ENCODE measurements around the gene BICD2.
A peak's percentile ranks its signal among the peaks of the same experiment; 100 is the strongest.

The BICD2 gene

DNA sequence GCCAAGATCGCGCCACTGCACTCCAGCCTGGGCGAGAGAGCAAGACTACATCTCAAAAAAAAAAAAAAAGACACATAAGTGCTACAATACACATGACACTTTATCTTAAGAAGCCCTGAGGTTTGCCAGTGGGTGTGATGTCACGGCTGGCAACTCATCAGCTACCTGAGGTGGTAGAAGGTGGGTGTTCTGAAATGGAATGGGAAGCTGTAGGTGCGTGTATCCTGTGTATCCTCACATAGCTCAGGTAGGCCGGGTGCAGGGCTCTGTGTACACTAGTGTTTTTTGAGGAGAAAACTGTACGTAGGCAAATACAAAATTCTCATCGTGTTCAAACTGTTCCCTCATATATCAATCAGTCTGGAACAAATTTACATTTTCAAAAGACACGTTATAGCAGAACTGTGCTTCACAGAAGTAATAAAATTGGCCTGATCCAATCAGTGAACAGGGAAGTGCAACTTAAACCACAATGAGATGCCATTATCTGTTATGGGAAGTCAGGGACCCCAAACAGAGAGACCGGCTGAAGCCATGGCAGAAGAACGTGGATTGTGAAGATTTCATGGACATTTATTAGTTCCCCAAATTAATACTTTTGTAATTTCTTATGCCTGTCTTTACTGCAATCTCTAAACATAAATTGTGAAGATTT is 10.4 kb downstream of the BICD2 start:
- no peak overlapping the region for H3K4me3 ChIP-seq (ENCODE audit: low read depth, low read length)
- DNase-seq (ENCODE audit: low read depth): no peak
- TF ChIP-seq, protein P1, sequence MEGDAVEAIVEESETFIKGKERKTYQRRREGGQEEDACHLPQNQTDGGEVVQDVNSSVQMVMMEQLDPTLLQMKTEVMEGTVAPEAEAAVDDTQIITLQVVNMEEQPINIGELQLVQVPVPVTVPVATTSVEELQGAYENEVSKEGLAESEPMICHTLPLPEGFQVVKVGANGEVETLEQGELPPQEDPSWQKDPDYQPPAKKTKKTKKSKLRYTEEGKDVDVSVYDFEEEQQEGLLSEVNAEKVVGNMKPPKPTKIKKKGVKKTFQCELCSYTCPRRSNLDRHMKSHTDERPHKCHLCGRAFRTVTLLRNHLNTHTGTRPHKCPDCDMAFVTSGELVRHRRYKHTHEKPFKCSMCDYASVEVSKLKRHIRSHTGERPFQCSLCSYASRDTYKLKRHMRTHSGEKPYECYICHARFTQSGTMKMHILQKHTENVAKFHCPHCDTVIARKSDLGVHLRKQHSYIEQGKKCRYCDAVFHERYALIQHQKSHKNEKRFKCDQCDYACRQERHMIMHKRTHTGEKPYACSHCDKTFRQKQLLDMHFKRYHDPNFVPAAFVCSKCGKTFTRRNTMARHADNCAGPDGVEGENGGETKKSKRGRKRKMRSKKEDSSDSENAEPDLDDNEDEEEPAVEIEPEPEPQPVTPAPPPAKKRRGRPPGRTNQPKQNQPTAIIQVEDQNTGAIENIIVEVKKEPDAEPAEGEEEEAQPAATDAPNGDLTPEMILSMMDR (conservative IDR thresholded peaks at IDR 0.05; ENCODE audit: low read depth, low read length): no peak

DNA sequence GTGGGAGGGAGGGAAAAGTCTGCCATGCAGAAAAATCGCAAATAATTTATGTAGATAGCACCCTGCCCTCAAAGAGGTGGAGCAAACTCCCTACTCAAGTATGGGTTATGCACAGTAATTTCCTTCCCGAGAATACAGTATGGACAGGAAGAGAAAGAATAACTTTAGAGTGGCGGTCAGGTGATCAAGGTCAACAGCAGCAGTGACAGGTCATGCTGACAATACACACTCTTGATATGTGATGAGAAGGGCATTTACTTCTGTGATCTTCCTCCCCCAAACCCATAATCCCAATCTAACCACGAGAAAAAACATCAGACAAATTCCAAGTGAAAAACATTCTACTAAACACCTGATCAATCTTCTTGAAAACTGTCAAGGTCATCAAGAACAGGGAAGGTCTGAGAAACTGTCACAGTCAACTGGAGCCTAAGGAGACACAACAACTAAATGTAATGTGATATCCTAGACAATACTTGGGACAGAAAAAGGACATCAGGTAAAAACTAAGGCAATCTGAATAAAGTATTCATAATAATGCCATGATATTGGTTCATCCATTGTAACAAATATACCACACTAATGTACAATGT is 11.7 kb downstream of the BICD2 start:
- DNase-seq (ENCODE audit: low read depth): no peak
- TF ChIP-seq, protein P1 (conservative IDR thresholded peaks at IDR 0.05; ENCODE audit: low read depth, low read length): no peak
- no peak overlapping the region for H3K4me3 ChIP-seq (ENCODE audit: low read depth, low read length)

DNA sequence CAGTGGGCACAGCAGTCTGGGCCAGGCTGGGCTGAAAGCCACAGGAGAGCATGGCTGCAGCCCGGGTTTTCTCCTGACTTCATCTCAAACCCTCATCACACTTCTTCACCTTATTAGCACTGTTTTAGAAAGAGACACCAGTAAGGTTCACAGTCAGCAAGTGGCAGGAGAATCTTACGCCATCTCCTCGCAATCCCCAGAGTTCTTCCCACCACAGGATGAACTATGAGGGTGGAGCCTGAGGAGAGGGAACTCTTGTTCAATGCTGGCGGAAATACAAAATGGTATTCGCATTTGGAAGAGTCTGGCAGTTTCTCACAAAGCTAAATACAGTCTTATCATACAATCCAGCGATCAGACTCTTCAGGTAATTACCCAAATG is 14.7 kb downstream of the BICD2 start:
- H3K4me3 ChIP-seq (ENCODE audit: low read depth, low read length): no peak overlapping the region
- TF ChIP-seq, protein P1 (conservative IDR thresholded peaks at IDR 0.05; ENCODE audit: low read depth, low read length): no peak
- peak; percentile 51 for DNase-seq (ENCODE audit: low read depth)

DNA sequence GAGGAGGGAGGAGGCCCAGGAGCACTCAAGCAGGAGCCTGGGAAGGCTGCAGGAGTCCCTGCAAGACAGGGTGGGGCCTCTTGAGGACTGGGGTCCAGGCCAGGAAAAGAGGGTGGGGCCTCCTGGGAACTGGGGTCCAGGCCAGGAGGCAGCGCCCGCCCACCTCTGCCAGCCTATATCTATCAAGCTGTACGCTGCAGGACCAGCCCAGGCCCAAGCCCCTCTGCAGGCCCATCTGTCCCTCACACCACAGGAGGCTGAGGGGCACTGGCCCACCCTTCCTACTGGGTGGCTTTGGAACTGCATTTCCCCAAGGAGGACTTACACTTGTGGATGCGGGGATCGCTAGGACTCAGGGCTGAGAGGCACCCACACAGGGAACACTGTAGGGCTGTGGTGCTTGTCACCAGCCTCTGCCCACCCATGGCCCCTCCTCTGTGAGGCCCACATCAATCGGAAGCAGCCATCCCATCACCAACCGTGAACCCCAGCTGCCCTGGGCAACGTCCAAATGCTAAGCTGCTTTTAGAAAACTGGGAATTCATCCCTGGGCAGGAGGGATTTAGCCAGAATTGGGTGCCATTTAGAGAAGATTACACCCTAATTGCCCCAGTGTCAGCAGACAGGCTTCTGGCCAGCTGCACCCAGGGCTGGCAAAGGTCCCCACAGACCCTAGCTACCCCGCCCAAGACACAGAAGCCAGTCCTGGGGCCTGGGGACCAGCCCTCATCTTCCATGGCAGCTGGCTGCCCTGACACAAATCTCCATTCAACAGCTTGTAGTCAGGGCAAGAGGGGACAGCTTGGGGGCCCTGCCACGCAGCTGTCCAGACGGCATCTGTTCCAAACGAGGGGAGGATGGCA is 15.3 kb downstream of the BICD2 start:
- no peak overlapping the region for H3K4me3 ChIP-seq (ENCODE audit: low read depth, low read length)
- no peak for DNase-seq (ENCODE audit: low read depth)
- TF ChIP-seq, protein P1 (conservative IDR thresholded peaks at IDR 0.05; ENCODE audit: low read depth, low read length): no peak

DNA sequence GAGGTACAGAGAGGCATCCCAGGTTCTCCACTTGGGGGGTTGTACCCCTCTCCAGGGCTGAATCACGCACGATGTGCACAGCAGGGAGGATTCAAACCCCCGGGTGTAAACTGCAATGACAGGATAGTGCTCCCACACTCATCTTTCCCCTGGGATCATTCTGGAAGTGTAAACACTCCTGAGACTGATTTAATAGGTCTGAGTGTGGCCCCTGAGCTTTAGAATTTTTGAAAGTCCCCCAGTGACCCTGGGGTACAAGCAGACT is 16.5 kb downstream of the BICD2 start:
- H3K4me3 ChIP-seq (ENCODE audit: low read depth, low read length): no peak overlapping the region
- DNase-seq (ENCODE audit: low read depth): no peak
- TF ChIP-seq, protein P1 (conservative IDR thresholded peaks at IDR 0.05; ENCODE audit: low read depth, low read length): no peak

DNA sequence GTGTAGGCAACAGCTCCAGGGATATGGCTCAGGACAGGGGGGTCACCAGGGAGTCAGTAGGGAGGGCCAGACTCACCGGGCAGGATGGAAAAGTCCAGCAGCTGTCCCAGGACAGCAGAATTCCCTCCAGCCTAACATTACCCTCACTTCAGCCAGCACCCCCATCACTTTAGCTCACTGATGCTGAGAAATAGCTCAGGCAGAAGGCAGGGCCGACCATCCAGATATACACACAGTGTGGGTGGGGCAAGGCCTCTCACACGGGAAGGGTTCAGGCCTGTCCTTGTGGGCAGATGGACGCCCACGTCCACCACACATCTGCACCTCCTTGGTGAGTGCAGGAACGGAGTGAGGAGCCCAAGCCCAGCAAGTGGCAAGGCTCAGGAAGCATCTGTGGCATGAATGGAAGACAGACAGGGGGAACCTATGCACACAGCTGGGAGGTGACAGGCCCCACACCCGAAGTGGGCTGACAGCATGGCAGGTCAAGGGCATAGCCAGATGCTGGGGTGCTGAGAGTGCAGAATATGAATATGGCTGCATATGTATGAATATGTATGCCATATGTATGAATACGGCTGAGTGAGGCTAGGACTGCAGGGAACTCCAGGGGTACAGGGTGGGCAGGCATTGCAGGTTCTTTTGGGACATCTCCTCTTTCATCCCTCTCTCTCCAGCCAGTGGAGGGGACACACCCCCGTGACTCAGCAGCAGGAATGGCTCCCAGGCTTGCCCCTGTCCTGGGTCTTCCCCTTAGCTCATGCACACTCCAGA is 17.0 kb downstream of the BICD2 start:
- TF ChIP-seq, protein P1 (conservative IDR thresholded peaks at IDR 0.05; ENCODE audit: low read depth, low read length): no peak
- DNase-seq (ENCODE audit: low read depth): no peak
- no peak overlapping the region for H3K4me3 ChIP-seq (ENCODE audit: low read depth, low read length)

All from choroid plexus epithelial cell (primary cell).